NCI-H1105 (cell line): Measurements from ENCODE around the gene THSD4.

ENCODE experiments used
- DNase-seq: peaks from one replicate; lab custom pipeline; 2025; lab: John Stamatoyannopoulos, UW

THSD4 gene

GRCh38 chr15:71496336-71496955 is 381.2 kb downstream of the THSD4 start:
- no peak for DNase-seq

DNA sequence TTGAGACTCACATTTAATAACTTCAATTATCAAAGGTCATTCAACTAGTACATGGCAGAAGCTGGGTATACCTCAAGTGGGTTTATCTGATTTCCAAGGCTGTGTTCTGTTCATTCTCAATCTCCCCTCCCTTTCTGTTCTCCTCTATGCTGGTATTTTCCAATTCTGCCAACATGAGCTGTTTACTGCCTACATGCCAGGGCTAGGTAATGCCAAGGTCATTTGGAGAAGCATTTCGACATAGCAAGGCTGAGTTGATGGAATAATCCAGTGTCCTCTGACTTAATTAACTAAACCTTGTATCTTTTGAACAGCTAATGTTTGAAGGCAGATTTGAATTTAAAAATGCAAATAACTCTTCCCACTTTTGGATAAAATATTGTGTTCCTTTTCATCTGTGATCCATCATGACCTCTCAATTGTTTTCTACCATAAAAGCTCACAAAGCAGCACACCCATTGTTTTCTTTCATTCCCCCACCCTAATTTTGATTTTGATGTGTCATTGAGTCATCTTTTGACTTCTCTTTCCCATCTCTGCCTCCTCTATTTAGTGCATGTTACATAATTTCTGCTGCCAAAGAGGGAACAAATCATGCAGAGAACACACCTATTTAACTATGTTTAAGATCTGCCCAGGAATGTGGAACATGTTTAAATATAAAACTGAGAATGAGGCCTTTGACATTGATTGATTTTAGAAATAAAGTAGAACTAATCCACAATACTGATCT is 386.2 kb downstream of the THSD4 start:
- DNase-seq: no peak

- no peak for DNase-seq
These were observed 386.8 kb downstream of the THSD4 start for GRCh38 chr15:71502077-71502432.

DNA sequence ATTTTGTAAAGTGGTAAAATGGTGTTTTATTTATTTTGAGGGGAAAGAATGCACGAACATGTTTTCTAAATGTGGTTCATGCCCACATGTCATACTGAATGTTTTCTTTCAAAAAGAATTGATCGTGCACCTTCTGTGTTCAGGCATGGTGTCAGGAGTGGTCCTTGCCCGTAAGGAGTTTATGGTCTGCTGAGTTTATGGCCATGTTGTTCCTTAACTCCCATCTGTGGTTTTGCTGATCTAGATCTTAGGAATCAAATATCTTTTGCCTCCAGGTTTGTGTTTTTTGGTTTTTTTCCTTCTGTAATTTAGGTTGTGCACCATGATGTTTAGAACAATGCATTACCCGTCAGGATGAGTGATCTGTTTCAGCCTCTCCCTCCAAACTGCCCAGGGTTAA is 390.7 kb downstream of the THSD4 start:
- no peak for DNase-seq

DNA sequence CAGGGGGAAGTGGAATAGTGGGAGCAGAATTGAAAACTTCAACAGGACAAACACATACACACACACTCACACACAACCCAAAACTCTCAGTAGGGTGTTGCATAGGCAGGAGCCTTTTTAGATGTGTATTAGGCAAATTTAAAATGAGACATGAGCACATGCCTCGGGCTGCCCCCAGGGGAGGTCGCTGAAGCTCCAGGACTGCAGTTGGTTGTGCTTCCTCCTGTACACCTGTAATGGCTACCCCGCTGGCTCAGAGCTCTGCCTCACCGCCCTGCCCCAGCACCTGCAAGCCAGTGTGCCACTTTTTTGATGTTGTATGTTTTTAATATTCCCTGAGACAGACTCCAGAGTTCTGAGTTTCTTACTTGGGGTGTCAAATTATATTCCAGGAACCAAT is 391.7 kb downstream of the THSD4 start:
- no peak for DNase-seq

GRCh38 chr15:71508081-71508682 is 392.9 kb downstream of the THSD4 start:
- no peak for DNase-seq

GRCh38 chr15:71509139-71509538 is 393.9 kb downstream of the THSD4 start:
- no peak for DNase-seq

DNA sequence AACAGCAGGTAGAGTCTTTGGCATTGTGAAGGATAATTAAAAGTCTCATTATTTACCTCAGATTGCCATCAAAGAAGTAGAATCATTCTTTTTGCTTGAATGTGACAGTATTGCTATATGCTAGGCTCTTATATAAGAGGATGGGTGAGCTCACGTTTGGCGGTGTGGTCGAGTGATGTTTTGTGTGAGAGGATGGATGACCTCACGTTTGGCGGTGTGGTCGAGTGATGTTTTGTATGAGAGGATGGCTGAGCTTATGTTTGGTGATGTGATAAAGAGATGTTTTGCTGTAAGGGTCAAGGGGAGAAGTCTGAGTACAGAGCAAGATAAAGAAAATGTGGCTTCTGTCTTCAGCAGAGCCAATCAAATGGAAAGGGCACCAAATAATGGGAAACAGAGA is 395.5 kb downstream of the THSD4 start:
- DNase-seq: no peak

DNA sequence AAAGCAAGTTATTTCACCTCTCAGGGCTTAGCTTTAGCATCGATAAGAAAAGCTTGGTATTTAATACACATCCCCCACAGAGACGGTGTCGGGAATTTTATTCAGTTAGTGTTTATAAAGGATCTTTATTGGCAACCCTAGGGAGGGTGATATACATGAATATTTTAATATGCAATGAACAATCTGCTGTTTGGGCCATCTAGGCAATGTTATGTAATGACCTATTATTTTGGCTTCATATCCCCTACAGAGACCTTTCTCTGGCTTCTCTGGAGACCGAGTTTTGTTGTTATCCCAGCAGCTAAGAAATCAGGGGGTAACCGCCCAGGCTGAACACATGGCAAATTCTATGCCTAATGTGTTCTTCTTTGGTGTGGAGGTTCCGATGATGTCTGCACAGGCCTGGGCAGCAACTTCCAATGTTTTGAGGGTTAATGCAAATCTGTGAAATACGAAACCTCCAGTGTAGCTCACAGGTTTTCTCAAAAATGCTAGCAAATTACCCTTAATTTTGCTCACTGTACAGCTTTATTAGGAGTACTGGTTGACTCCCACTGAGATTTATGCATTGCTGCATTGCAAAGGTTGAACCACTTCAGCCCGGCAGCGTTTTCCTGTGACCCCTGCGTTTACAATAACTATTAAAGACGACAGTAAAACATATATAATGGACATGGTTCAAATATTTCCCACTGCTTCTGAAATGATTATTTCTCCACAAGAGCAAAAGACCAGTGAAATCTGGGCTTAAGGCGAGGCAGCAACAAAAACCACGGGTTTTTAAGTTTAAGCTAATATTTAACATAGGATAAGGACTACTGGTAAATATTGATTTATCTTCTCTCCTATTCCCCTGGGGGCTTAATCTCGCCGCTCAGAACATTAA is 396.8 kb downstream of the THSD4 start:
- no peak for DNase-seq

DNA sequence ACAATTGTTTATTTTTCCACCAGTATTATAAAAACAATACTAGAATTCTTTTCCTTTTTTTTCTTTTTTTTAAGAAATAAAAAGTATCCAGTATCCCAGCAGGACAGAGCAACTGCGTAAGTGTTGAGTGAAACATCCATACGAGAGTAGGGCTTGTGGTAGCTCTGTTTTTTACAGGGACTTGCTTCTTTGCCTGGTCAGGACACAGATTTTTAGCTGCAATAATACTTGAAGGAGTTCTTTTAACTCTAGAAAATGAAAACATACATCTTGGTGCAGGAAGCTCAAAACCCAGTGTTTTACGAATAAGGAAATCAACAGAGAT is 397.4 kb downstream of the THSD4 start:
- DNase-seq: no peak

- DNase-seq: no peak
These were observed 400.3 kb downstream of the THSD4 start for GRCh38 chr15:71515375-71516186.

DNA sequence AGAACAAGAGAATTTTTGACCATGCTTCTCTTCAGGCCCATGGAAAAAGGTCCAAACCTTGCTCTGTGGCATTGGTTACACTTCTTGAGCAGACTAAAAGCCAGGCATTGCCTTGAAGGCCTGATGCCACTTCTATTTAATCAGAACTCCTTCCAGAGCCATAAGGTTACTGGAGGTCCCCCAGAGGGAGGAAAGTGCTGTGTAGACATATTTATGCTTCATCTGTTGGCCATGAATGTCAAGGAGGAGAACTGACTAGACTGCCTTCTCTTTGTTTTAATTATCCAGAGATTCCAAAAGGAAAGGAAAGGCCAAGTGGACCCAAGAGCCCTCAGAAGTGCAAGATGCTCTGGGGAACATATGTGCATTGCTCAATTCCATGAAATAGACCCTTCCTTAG is 402.5 kb downstream of the THSD4 start:
- no peak for DNase-seq

GRCh38 chr15:71518661-71519060 is 403.4 kb downstream of the THSD4 start:
- DNase-seq: no peak

DNA sequence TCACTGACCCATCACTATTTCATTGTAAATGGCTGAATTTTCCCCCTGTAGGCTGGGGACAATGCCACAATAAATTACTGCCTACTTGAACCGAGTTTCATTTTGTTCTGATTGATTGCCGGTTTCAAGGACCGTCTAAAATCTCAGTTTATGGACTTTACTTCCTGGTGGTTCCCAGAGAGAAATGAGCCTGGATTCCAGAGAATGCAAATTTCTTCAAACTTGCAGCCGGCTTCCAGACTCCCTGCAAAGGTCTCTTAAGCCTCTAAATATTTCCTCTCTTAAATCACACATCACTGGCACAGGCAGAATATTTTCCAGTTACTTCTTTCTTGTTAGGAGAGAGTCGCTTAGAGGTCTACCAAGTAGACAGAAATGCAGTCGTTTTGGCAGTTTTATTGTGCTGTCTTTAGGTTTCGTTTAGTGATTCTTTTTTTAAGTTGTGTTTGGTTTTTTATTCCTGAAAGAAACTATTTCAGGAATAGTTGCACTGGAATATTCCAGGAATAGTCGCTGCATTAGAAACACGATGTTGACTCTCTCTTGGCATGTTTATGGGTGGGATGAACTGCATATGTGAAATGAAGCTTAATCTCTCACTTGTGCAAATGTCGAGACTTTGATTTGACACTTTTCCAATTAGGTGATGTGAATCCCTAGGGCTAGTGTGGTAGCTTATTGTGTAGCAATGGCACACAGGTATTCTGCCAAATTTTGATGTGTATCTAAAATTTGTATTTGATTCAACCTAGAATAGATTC is 411.0 kb downstream of the THSD4 start:
- no peak for DNase-seq

- no peak for DNase-seq
These were observed 414.1 kb downstream of the THSD4 start for GRCh38 chr15:71529361-71529760.

DNA sequence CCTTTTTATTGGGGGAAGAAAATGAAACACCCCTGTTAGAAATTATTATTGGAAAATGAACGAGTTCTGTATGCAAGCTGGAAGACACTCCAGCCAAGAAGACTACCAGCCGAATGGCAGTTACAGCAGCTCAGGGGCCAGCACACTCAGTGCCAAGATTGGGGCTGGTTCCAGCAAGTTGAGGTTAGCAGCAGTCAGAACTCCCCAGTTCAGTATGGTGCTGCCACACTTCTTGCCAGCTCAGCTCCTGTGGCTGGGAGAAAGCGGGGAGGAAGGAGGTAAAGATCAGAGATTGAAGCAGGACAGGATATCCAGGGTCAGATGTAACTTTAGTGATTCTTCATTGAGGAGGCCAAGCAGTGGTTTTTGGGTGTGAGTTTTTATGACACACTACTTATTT is 414.8 kb downstream of the THSD4 start:
- DNase-seq: no peak

- peak; percentile 61 for DNase-seq
These were observed 417.7 kb downstream of the THSD4 start for GRCh38 chr15:71532994-71533393.

GRCh38 chr15:71538181-71538580 is 422.9 kb downstream of the THSD4 start:
- no peak for DNase-seq

- no peak for DNase-seq
These were observed 426.5 kb downstream of the THSD4 start for GRCh38 chr15:71541746-71542145.

GRCh38 chr15:71542836-71543235 is 427.6 kb downstream of the THSD4 start:
- no peak for DNase-seq

DNA sequence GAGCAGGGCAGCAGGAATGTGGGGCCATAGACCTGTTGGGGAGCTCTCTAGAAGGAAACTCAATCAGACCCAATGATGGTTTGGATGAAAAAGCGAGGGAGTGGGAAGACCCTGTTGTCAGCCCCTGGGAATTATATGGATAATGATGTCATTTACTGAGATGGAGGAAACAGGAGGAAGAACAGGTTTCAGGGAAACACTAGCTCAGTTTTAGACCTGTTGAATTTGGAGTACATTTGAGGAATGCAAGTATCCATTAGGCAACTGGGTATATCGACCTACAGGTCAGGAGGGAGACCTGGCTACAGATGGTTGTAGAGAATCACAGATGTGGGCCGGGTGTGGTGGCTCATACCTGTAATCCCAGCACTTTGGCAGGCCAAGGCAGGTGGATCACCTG is 428.1 kb downstream of the THSD4 start:
- no peak for DNase-seq
